Skeletal muscle tissue (tissue), 4 donors: Measurements from ENCODE around the gene PBX1. TPM values are rescaled to one million over a fixed set of nuclear protein-coding genes. Genes with fewer than 3 reads are reported as not detected.

Experiments
- H3K27ac ChIP-seq: one replicate; pipeline ENCODE4 v1.7.0; 2013; ENCODE audit warnings: mild to moderate bottlenecking, low read depth, low read length, inconsistent platforms
- H3K27me3 ChIP-seq, 3 donors: one replicate each; pipeline ENCODE4 v1.7.0; 2013; ENCODE audit warnings: low read length in 3 of 3; ENCODE audit not compliant: control insufficient read depth in 3 of 3, insufficient read depth in 3 of 3
- H3K36me3 ChIP-seq, 3 donors: one replicate each; pipeline ENCODE4 v1.7.0; 2013; ENCODE audit warnings: low read length in 3 of 3; ENCODE audit not compliant: control insufficient read depth in 3 of 3, insufficient read depth in 3 of 3
- H3K4me1 ChIP-seq, 3 donors: one replicate each; pipeline ENCODE4 v1.7.0; 2013; ENCODE audit warnings: low read length in 3 of 3, mild to moderate bottlenecking in 3 of 3; ENCODE audit not compliant: control insufficient read depth in 3 of 3, insufficient read depth in 3 of 3
- H3K4me3 ChIP-seq, 3 donors: one replicate each; pipeline ENCODE4 v1.7.0; 2013; ENCODE audit warnings: low read length in 3 of 3
- H3K9ac ChIP-seq, 3 donors: one replicate each; pipeline ENCODE4 v1.7.0; 2013; ENCODE audit warnings: low read length in 3 of 3, mild to moderate bottlenecking in 3 of 3, moderate library complexity in 2 of 3, low read depth in 1 of 3
- H3K9me3 ChIP-seq, 3 donors: one replicate each; pipeline ENCODE4 v1.7.0; 2013; ENCODE audit warnings: low read length in 3 of 3; ENCODE audit not compliant: control insufficient read depth in 3 of 3
- total RNA-seq: library from RNA; depleted of rRNA; stranded (reverse); fragments of >200 nt; gene quantifications from one replicate; pipeline ENCODE4 v1.2.3, GENCODE V29; 2014
- donor health status: Osteomylitis.

Gene PBX1
- total RNA-seq, 1 donor from 2014 or later: 53.2 TPM

- H3K4me3 ChIP-seq: no peak overlapping the region
- H3K27me3 ChIP-seq: no peaks in the 10 kb centered on the region
- no peaks in the 10 kb centered on the region for H3K9me3 ChIP-seq
- H3K9ac ChIP-seq: no peak overlapping the region
- peak overlapping the region; percentile 84 for H3K27ac ChIP-seq
- peaks cover 37 to 54% (median 40%) of the 10 kb centered on the region in 3 donors for H3K4me1 ChIP-seq
- H3K36me3 ChIP-seq: no peaks in the 10 kb centered on the region
These were observed 213.7 kb downstream of the PBX1 start for GRCh38 chr1:164772635-164773034.

GRCh38 chr1:164773102-164773501, 214.1 kb downstream of the PBX1 start:
- Histone ChIP-seq H3K4me3 (no peak overlapping the region), H3K9me3 (no peaks in the 10 kb centered on the region), H3K36me3 (no peaks in the 10 kb centered on the region), H3K4me1 (peaks cover 37 to 53% (median 40%) of the 10 kb centered on the region in 3 donors), H3K27me3 (no peaks in the 10 kb centered on the region), H3K27ac (peak overlapping the region; percentile 84), H3K9ac (peak overlapping the region in 1 of 3 donors; percentile 25)

GRCh38 chr1:164774413-164774812, 215.4 kb downstream of the PBX1 start:
- no peaks in the 10 kb centered on the region for H3K27me3 ChIP-seq
- no peaks in the 10 kb centered on the region for H3K36me3 ChIP-seq
- H3K4me1 ChIP-seq: peaks cover 37 to 52% (median 40%) of the 10 kb centered on the region in 3 donors
- no peaks in the 10 kb centered on the region for H3K9me3 ChIP-seq
- peak overlapping the region in 2 of 3 donors; percentile 25 to 42 for H3K9ac ChIP-seq
- peak overlapping the region in 2 of 3 donors; percentile 13 to 28 for H3K4me3 ChIP-seq
- peak overlapping the region; percentile 84 for H3K27ac ChIP-seq

- Histone ChIP-seq H3K4me1 (peaks cover 43 to 58% (median 46%) of the 10 kb centered on the region in 3 donors), H3K4me3 (peak overlapping the region in 2 of 3 donors; percentile 13 to 28)
These were observed 216.1 kb downstream of the PBX1 start for GRCh38 chr1:164774819-164775654.

GRCh38 chr1:164777518-164777917, 218.5 kb downstream of the PBX1 start:
- peaks cover 55 to 61% (median 55%) of the 10 kb centered on the region in 3 donors for H3K4me1 ChIP-seq
- H3K4me3 ChIP-seq: no peak overlapping the region
- no peaks in the 10 kb centered on the region for H3K27me3 ChIP-seq
- H3K36me3 ChIP-seq: no peaks in the 10 kb centered on the region
- no peaks in the 10 kb centered on the region for H3K9me3 ChIP-seq
- H3K9ac ChIP-seq: peak overlapping the region in 1 of 3 donors; percentile 43
- H3K27ac ChIP-seq: no peak overlapping the region

More at GRCh38 chr1:164774819-164775654, 216.1 kb downstream of the PBX1 start:
- Histone ChIP-seq H3K27ac (peak overlapping the region; percentile 84), H3K27me3 (no peaks in the 10 kb centered on the region), H3K9me3 (no peaks in the 10 kb centered on the region), H3K36me3 (no peaks in the 10 kb centered on the region), H3K9ac (peak overlapping the region; percentile 25 to 60 (median 42))

GRCh38 chr1:164779376-164779775, 220.4 kb downstream of the PBX1 start:
- Histone ChIP-seq H3K9me3 (no peaks in the 10 kb centered on the region), H3K9ac (no peak overlapping the region), H3K27ac (peak overlapping the region; percentile 90), H3K36me3 (no peaks in the 10 kb centered on the region), H3K4me1 (peaks cover 44 to 57% (median 48%) of the 10 kb centered on the region in 3 donors), H3K4me3 (no peak overlapping the region), H3K27me3 (no peaks in the 10 kb centered on the region)

- H3K4me1 ChIP-seq: peaks cover 36 to 48% (median 40%) of the 10 kb centered on the region in 3 donors
- peak overlapping the region in 2 of 3 donors; percentile 58 to 63 for H3K9ac ChIP-seq
- H3K27ac ChIP-seq: peak overlapping the region; percentile 90
- no peaks in the 10 kb centered on the region for H3K36me3 ChIP-seq
- H3K9me3 ChIP-seq: no peaks in the 10 kb centered on the region
- H3K27me3 ChIP-seq: no peaks in the 10 kb centered on the region
- H3K4me3 ChIP-seq: peak overlapping the region; percentile 39 to 42 (median 42)
These were observed 221.3 kb downstream of the PBX1 start for GRCh38 chr1:164780111-164780812.

GRCh38 chr1:164780863-164781262, 221.9 kb downstream of the PBX1 start:
- no peaks in the 10 kb centered on the region for H3K27me3 ChIP-seq
- peak overlapping the region; percentile 90 for H3K27ac ChIP-seq
- peak overlapping the region; percentile 39 to 42 (median 42) for H3K4me3 ChIP-seq
- no peaks in the 10 kb centered on the region for H3K36me3 ChIP-seq
- H3K4me1 ChIP-seq: peaks cover 39 to 49% (median 43%) of the 10 kb centered on the region in 3 donors
- no peaks in the 10 kb centered on the region for H3K9me3 ChIP-seq
- H3K9ac ChIP-seq: peak overlapping the region in 2 of 3 donors; percentile 58 to 63

- Histone ChIP-seq H3K4me3 (no peak overlapping the region), H3K27me3 (no peaks in the 10 kb centered on the region), H3K9ac (no peak overlapping the region), H3K27ac (peak overlapping the region; percentile 90), H3K4me1 (peaks cover 50 to 60% (median 54%) of the 10 kb centered on the region in 3 donors), H3K36me3 (no peaks in the 10 kb centered on the region), H3K9me3 (no peaks in the 10 kb centered on the region)
These were observed 223.0 kb downstream of the PBX1 start for GRCh38 chr1:164781972-164782371.
